NCI-H1105 (cell line): ENCODE results near the gene SIRT7.
"Not testable (repeated sequence)": the region's sequence is repeated elsewhere in the genome, so short reads cannot be mapped to it uniquely, and the experiment has no call there.

ENCODE experiments used
- DNase-seq: peaks from one replicate; lab custom pipeline; 2025; lab: John Stamatoyannopoulos, UW

Gene SIRT7

GRCh38 chr17:81920612-81921536 lies 2.9 kb upstream of the SIRT7 start:
- DNase-seq = no peak

GRCh38 chr17:81918832-81919545 lies 1.0 kb upstream of the SIRT7 start:
- DNase-seq = no peak

GRCh38 chr17:81918333-81918669 lies 325 bp upstream of the SIRT7 start:
- DNase-seq = not testable (repeated sequence)

GRCh38 chr17:81916234-81917001 lies 1.6 kb downstream of the SIRT7 start:
- no peak for DNase-seq

GRCh38 chr17:81915331-81915730 lies 2.6 kb downstream of the SIRT7 start:
- DNase-seq = no peak

GRCh38 chr17:81914103-81914850 lies 3.7 kb downstream of the SIRT7 start:
- DNase-seq = no peak

GRCh38 chr17:81913394-81914102 lies 4.4 kb downstream of the SIRT7 start:
- no peak for DNase-seq

- no peak for DNase-seq
Observed at GRCh38 chr17:81912441-81913309, 5.3 kb downstream of the SIRT7 start.

GRCh38 chr17:81911969-81912368 lies 6.0 kb downstream of the SIRT7 start:
- no peak for DNase-seq

GRCh38 chr17:81911277-81911961 lies 6.6 kb downstream of the SIRT7 start, which contains the start of gene PCYT2:
TSS of gene PCYT2 (minus strand) at chr17:81911399. CDS start at chr17:81911355, 44 bp downstream.
- peak; percentile 91 for DNase-seq

- DNase-seq = no peak
Observed at GRCh38 chr17:81910840-81911276, 7.1 kb downstream of the SIRT7 start.

- DNase-seq = no peak
Observed at GRCh38 chr17:81909966-81910839, 7.8 kb downstream of the SIRT7 start.

- no peak for DNase-seq
Observed at GRCh38 chr17:81909231-81909630, 8.7 kb downstream of the SIRT7 start.

GRCh38 chr17:81908793-81909192 lies 9.2 kb downstream of the SIRT7 start:
- no peak for DNase-seq

GRCh38 chr17:81907219-81908145 lies 10.5 kb downstream of the SIRT7 start:
- no peak for DNase-seq

- DNase-seq = no peak
Observed at GRCh38 chr17:81906476-81907218, 11.3 kb downstream of the SIRT7 start.

GRCh38 chr17:81905993-81906392 lies 12.0 kb downstream of the SIRT7 start:
- DNase-seq = no peak
